Measurements from ENCODE around the gene ADGRD1. TPM values are rescaled to one million over a fixed set of nuclear protein-coding genes. Genes with fewer than 3 reads are reported as not detected.
A peak's percentile ranks its signal among the peaks of the same experiment; 100 is the strongest.

Gene ADGRD1
- total RNA-seq, 1 donor from 2014 or later = 0.47 TPM

DNA sequence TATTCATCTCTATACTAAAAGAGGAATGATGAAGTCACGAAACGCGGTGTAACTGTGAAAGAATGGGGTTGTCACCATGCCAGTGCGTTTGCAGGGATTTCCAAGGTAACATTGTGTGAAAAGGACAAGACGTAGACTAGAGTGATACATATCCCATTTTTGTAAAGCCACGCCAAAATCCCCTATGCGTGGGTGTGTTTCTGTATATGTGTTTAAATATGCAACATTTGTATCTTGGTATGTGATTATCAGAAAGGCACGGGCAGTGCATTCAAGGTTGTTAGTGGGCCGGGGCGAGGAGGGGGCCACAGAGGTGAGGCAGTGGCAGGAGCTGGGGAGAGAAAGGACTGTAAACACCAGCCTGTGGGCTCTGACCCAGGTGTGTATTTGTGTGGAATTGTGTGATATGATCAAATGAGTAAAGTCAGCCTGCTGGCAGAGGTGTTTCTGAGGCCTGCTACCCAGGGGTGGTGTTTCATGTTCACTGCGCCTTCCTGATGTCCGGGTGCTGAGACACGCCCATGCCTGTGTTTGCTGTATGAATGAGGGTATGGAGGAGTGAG is 137.8 kb downstream of the ADGRD1 start:
- ChIA-PET POLR2A (no interaction called here), CTCF (no interaction called here)
- H3K36me3 Mint-ChIP-seq (ENCODE audit: low read depth) = no peaks in the 10 kb centered on the region
- no peak for DNase-seq
- peaks cover 15% of the 10 kb centered on the region for H3K4me1 Mint-ChIP-seq
- TF ChIP-seq, protein P1, sequence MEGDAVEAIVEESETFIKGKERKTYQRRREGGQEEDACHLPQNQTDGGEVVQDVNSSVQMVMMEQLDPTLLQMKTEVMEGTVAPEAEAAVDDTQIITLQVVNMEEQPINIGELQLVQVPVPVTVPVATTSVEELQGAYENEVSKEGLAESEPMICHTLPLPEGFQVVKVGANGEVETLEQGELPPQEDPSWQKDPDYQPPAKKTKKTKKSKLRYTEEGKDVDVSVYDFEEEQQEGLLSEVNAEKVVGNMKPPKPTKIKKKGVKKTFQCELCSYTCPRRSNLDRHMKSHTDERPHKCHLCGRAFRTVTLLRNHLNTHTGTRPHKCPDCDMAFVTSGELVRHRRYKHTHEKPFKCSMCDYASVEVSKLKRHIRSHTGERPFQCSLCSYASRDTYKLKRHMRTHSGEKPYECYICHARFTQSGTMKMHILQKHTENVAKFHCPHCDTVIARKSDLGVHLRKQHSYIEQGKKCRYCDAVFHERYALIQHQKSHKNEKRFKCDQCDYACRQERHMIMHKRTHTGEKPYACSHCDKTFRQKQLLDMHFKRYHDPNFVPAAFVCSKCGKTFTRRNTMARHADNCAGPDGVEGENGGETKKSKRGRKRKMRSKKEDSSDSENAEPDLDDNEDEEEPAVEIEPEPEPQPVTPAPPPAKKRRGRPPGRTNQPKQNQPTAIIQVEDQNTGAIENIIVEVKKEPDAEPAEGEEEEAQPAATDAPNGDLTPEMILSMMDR (IDR thresholded peaks at IDR 0.05) = no peak
- no peak overlapping the region for H3K27ac Mint-ChIP-seq
- intact Hi-C loops (cut with micrococcal nuclease) = loop anchor here (5.0 kb wide), 1 partner anchor 109 kb away; no protein-coding TSS in a partner anchor
- no peak overlapping the region for H3K4me3 Mint-ChIP-seq
- peaks cover 3% of the 10 kb centered on the region for H3K27me3 Mint-ChIP-seq
- ATAC-seq (ENCODE audit: low read depth) = no peak
- no peaks in the 10 kb centered on the region for H3K9me3 Mint-ChIP-seq

DNA sequence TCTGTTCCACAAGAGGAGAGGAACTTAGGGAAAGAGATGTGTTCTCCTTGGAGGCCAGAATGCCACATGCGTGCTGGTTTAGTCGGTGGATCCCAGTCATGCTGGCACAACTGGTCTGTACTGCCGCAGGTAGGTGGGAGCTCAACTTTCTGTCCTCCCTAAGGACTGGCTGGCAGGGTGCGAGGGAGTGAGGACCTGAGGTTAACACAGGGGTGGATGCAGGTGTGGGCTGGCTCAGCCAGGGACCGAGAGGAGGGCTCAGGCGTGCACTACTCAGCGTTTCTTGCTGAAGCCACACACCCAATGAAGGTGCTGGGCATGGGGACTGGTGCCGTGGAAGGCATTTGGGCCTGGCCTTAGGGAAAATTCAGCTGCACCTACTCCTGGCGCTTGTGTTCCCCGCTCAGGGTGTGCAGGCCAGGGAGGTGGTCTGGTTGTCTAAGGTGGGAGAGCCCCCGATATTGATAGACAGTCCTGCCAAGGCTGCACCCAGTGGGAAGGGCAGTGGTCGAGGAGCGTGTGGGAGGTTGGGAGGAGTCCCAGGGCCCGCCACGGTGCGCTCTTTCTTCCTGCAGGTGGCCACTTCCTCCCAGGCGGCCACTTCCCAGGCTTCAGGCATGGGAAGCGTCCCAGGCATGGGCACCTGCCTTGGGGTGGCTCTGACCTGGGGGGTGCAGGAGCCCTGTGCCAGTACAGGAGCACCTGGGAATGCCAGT is 138.4 kb downstream of the ADGRD1 start:
- POLR2A ChIA-PET = no interaction called here
- H3K9me3 Mint-ChIP-seq = no peaks in the 10 kb centered on the region
- CTCF ChIA-PET = no interaction called here
- no peaks in the 10 kb centered on the region for H3K36me3 Mint-ChIP-seq (ENCODE audit: low read depth)
- H3K4me3 Mint-ChIP-seq = no peak overlapping the region
- peak; percentile 12 for DNase-seq
- H3K27me3 Mint-ChIP-seq = peaks cover 3% of the 10 kb centered on the region
- H3K27ac Mint-ChIP-seq = no peak overlapping the region
- intact Hi-C loops (cut with micrococcal nuclease) = loop anchor here (5.0 kb wide), 1 partner anchor 110 kb away; no protein-coding TSS in a partner anchor
- TF ChIP-seq, protein P1 (IDR thresholded peaks at IDR 0.05) = no peak
- H3K4me1 Mint-ChIP-seq = peaks cover 15% of the 10 kb centered on the region
- no peak for ATAC-seq (ENCODE audit: low read depth)

DNA sequence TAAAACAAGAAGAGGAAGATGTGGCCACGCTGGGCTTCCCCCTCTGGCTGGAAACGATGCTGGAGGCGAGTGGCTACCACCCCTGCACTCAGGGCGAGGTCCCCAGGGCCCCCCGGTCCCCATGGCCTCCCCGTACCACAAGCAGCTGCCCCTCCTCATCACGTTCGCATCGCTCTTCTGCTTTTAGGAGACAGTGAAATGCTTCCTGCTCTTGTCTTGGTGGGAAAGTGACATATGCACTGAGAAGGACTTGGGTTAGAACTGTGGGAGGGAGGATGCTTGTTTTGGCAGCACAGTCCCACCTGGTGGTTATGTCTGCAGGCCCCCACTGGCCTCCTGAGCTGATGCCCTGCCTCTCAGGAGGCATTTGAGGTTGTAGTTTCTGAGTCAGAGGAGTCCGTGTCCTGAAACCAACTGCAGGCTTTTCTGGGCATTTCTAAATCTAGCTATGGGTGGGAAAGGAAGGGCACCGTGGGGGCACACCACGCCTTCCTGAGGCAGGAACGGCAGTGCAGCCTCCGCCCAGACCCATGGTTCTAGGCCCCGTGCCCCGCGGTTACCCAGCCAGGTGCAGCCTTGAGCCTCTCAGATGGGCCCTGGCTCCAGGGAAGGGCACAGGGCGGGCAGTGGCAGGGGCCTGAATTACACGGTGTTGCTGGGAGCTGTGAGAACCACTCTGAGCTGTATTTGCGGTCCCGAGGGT is 139.3 kb downstream of the ADGRD1 start:
- DNase-seq = peak; percentile 18
- peak; percentile 53 for ATAC-seq (ENCODE audit: low read depth)
- Mint-ChIP-seq H3K36me3 (ENCODE audit: low read depth) (no peaks in the 10 kb centered on the region), H3K27me3 (peaks cover 3% of the 10 kb centered on the region), H3K4me3 (peak overlapping the region; percentile 0), H3K4me1 (peaks cover 15% of the 10 kb centered on the region), H3K27ac (no peak overlapping the region), H3K9me3 (no peaks in the 10 kb centered on the region)
- TF ChIP-seq, protein P1 (IDR thresholded peaks at IDR 0.05) = no peak
- intact Hi-C loops (cut with micrococcal nuclease) = loop anchor here (5.0 kb wide), 1 partner anchor 111 kb away; no protein-coding TSS in a partner anchor
- ChIA-PET POLR2A (no interaction called here), CTCF (interaction anchor here (1.3 kb wide), 1 partner anchor 12 kb away, joined by 3 read pairs; no protein-coding TSS in a partner anchor)

DNA sequence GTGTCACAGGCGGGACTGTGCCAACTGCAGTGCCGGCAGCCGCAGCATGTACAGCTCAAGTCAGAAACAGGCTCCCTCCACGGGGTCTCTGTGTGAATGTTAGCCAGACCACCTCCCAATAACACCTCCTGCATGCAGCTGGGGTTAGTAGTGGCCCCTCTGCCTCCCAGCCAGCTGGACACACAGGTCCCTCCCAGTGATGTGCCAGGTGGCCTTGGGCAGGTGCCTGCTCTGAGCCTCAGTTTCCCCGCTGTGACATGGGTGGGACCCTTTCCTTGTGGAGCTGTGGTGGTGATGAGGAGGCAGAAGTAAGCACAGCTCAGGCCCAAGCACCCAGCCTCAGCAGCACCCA is 139.9 kb downstream of the ADGRD1 start:
- ATAC-seq (ENCODE audit: low read depth) (no peak), DNase-seq (no peak)
- TF ChIP-seq, protein P1 (IDR thresholded peaks at IDR 0.05) = no peak
- peaks cover 3% of the 10 kb centered on the region for H3K27me3 Mint-ChIP-seq
- no peak overlapping the region for H3K27ac Mint-ChIP-seq
- H3K36me3 Mint-ChIP-seq (ENCODE audit: low read depth) = no peaks in the 10 kb centered on the region
- H3K4me3 Mint-ChIP-seq = no peak overlapping the region
- H3K4me1 Mint-ChIP-seq = peaks cover 15% of the 10 kb centered on the region
- POLR2A ChIA-PET = no interaction called here
- intact Hi-C loops (cut with micrococcal nuclease) = loop anchor here (5.0 kb wide), 1 partner anchor 111 kb away; no protein-coding TSS in a partner anchor
- CTCF ChIA-PET = interaction anchor here (1.3 kb wide), 1 partner anchor 11 kb away, joined by 3 read pairs; no protein-coding TSS in a partner anchor
- H3K9me3 Mint-ChIP-seq = no peaks in the 10 kb centered on the region

Data from activated B cell treated with CpG ODN at 0.5 μM for 24 hours (primary cell).